Ishikawa (cell line): ENCODE data around the gene NKX1-1.

Source experiments
- EP300 ChIP-seq: IDR thresholded peaks from 2 replicates; pipeline ENCODE4 v1.6.1; 2012; ENCODE audit warnings: borderline replicate concordance
- MAX ChIP-seq: IDR thresholded peaks from 2 replicates; pipeline ENCODE4 v1.6.1; 2012
- TAF1 ChIP-seq: IDR thresholded peaks from 2 replicates; pipeline ENCODE4 v1.6.1; 2012; ENCODE audit warnings: low read depth, mild to moderate bottlenecking
- YY1 ChIP-seq: IDR thresholded peaks from 2 replicates; pipeline ENCODE4 v1.6.1; 2012; ENCODE audit warnings: low read depth

- TF ChIP-seq TAF1 (no peak), EP300 (no peak), MAX (no peak), YY1 (no peak)
Observed at GRCh38 chr4:1409491-1410425, 3.5 kb upstream of the NKX1-1 start.
